ENCODE measurements around the gene ZNF799. TPM values are rescaled to one million over a fixed set of nuclear protein-coding genes. Genes with fewer than 3 reads are reported as not detected.
A peak's percentile ranks its signal among the peaks of the same experiment; 100 is the strongest.

The ZNF799 gene
- total and polyA plus RNA-seq, 2 experiments from 2014 or later = 2.6 to 4.9 TPM

- Histone ChIP-seq H3K9me3 (ENCODE audit: low read depth) (peaks cover 15% of the 10 kb centered on the region), H3K4me3 (no peak overlapping the region), H3K27me3 (no peaks in the 10 kb centered on the region), H3K79me2 (no peaks in the 10 kb centered on the region), H3K4me2 (no peak overlapping the region), H2AFZ (no peak overlapping the region), H3K4me1 (ENCODE audit: insufficient read depth) (no peaks in the 10 kb centered on the region), H3K27ac (no peak overlapping the region), H3K9me2 (replicated peaks; ENCODE audit: insufficient read depth) (no peaks in the 10 kb centered on the region), H3K36me3 (replicated peaks; ENCODE audit: insufficient read depth, low read depth) (peaks cover 4% of the 10 kb centered on the region), H4K20me1 (ENCODE audit: insufficient read depth, poor library complexity, severe bottlenecking) (no peaks in the 10 kb centered on the region)
- 93% methylated on average over 5 of the region's 5 CpGs for WGBS (ENCODE audit: low lambda C conversion rate, missing lambda C conversion rate)
- TF ChIP-seq EZH2phosphoT487 (IDR thresholded peaks at IDR 0.05; ENCODE audit: low read depth, severe bottlenecking, unreplicated experiment) = no peak
- no peak for TF ChIP-seq EZH2 (IDR thresholded peaks at IDR 0.05; ENCODE audit: borderline replicate concordance)
- no peak for DNase-seq (ENCODE audit: low spot score)
These were observed 21.2 kb downstream of the ZNF799 start for GRCh38 chr19:12379732-12380443.

GRCh38 chr19:12374026-12374425 lies 27.0 kb downstream of the ZNF799 start:
- peaks cover 2% of the 10 kb centered on the region for H3K9me3 ChIP-seq (ENCODE audit: low read depth)
- no peaks in the 10 kb centered on the region for H3K79me2 ChIP-seq
- H3K4me1 ChIP-seq (ENCODE audit: insufficient read depth) = no peaks in the 10 kb centered on the region
- 88% methylated on average over 1 of the region's 1 CpG for WGBS (ENCODE audit: low lambda C conversion rate, missing lambda C conversion rate)
- no peaks in the 10 kb centered on the region for H3K36me3 ChIP-seq (replicated peaks; ENCODE audit: insufficient read depth, low read depth)
- H3K27me3 ChIP-seq = no peaks in the 10 kb centered on the region
- no peaks in the 10 kb centered on the region for H4K20me1 ChIP-seq (ENCODE audit: insufficient read depth, poor library complexity, severe bottlenecking)
- DNase-seq (ENCODE audit: low spot score) = no peak
- H3K9me2 ChIP-seq (replicated peaks; ENCODE audit: insufficient read depth) = no peaks in the 10 kb centered on the region
- no peak overlapping the region for H3K27ac ChIP-seq
- H3K4me2 ChIP-seq = no peak overlapping the region
- H3K4me3 ChIP-seq = no peak overlapping the region
- no peak for TF ChIP-seq EZH2phosphoT487 (IDR thresholded peaks at IDR 0.05; ENCODE audit: low read depth, severe bottlenecking, unreplicated experiment)
- no peak for TF ChIP-seq EZH2 (IDR thresholded peaks at IDR 0.05; ENCODE audit: borderline replicate concordance)
- TF ChIP-seq, protein P1, sequence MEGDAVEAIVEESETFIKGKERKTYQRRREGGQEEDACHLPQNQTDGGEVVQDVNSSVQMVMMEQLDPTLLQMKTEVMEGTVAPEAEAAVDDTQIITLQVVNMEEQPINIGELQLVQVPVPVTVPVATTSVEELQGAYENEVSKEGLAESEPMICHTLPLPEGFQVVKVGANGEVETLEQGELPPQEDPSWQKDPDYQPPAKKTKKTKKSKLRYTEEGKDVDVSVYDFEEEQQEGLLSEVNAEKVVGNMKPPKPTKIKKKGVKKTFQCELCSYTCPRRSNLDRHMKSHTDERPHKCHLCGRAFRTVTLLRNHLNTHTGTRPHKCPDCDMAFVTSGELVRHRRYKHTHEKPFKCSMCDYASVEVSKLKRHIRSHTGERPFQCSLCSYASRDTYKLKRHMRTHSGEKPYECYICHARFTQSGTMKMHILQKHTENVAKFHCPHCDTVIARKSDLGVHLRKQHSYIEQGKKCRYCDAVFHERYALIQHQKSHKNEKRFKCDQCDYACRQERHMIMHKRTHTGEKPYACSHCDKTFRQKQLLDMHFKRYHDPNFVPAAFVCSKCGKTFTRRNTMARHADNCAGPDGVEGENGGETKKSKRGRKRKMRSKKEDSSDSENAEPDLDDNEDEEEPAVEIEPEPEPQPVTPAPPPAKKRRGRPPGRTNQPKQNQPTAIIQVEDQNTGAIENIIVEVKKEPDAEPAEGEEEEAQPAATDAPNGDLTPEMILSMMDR (IDR thresholded peaks at IDR 0.05; ENCODE audit: poor library complexity) = no peak
- H2AFZ ChIP-seq = no peak overlapping the region

DNA sequence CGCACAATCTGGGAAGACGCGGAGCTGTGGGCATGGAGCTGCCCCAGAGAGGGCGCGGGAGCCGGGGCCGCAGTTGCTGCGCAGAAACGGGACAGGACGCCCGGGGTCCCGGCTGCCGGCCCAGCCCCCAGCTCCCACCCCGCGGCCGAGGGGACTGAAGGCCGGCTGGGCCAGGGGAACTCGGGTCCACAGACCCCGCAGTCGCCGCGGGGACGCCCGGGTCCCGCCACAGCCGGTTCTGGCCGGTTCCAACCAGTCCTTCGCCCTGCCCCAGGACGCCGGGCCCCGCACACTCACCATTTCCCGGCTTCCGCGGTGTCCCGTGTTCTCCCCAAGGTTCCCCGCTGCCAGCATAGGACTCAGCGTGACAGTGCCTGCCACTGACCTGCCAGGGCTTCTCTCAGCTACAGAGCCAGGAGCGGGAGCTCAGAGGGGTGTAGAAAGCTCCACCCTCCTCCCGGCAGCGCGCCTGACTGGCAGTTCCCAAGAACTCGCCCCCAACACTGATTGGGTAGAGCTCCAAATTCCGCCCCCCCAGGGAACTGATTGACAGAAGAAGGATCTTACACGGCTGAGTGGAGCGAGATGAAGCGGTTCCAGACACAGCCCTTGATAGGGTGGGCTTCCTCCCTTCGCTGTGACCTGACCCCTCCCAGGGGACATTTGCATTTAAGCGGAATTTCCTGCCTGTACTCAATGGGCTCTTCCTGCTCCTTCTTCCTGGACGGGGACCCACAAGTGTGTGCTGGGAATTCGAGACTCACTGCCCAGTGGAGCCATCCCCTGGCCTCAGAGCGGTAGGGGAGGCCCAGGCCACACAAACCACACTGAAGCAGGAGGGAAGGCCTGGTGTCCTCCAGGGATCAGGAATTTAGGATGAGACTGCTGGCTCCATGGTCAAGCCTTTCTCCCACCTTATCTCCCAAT lies 35.6 kb downstream of the ZNF799 start, which contains the start of gene ZNF442:
ZNF442 (minus strand) TSS at position 448 of the 927 bp plus-strand sequence. CDS start 2,052 bp downstream, outside the sequence.
- Histone ChIP-seq H3K9me2 (replicated peaks; ENCODE audit: insufficient read depth) (no peaks in the 10 kb centered on the region), H3K4me1 (ENCODE audit: insufficient read depth) (peaks cover 6% of the 10 kb centered on the region), H2AFZ (peak within 1 kb of the TSS; percentile 70), H3K4me2 (peak within 1 kb of the TSS; percentile 84), H3K9me3 (ENCODE audit: low read depth) (no peaks in the 10 kb centered on the region), H3K27me3 (no peaks in the 10 kb centered on the region), H3K36me3 (replicated peaks; ENCODE audit: insufficient read depth, low read depth) (no peaks in the 10 kb centered on the region), H3K4me3 (peak within 1 kb of the TSS; percentile 35), H4K20me1 (ENCODE audit: insufficient read depth, poor library complexity, severe bottlenecking) (no peaks in the 10 kb centered on the region), H3K27ac (peak within 1 kb of the TSS; percentile 92), H3K79me2 (peaks cover 15% of the 10 kb centered on the region)
- DNase-seq (ENCODE audit: low spot score) = peak; percentile 98
- TF ChIP-seq, protein P1 (IDR thresholded peaks at IDR 0.05; ENCODE audit: poor library complexity) = peak; percentile 65
- TF ChIP-seq EZH2phosphoT487 (IDR thresholded peaks at IDR 0.05; ENCODE audit: low read depth, severe bottlenecking, unreplicated experiment) = no peak
- no peak for TF ChIP-seq EZH2 (IDR thresholded peaks at IDR 0.05; ENCODE audit: borderline replicate concordance)
- WGBS (ENCODE audit: low lambda C conversion rate, missing lambda C conversion rate) = 2% methylated on average over 40 of the region's 51 CpGs
